Stimulated activated CD8-positive, alpha-beta memory T cell treated with anti-CD3 and anti-CD28 coated beads, Interleukin-7, amount 100 ng/mL, for 48 hours (primary cell): ENCODE measurements around the gene KLHL10.

Experiments used
- DNase-seq, 2 donors: peaks; one replicate each; pipeline ENCODE4 v3.0.0-alpha.2; 2020; ENCODE audit warnings: low read depth in 1 of 2; ENCODE audit errors: extremely low read depth in 1 of 2

KLHL10 gene

DNA sequence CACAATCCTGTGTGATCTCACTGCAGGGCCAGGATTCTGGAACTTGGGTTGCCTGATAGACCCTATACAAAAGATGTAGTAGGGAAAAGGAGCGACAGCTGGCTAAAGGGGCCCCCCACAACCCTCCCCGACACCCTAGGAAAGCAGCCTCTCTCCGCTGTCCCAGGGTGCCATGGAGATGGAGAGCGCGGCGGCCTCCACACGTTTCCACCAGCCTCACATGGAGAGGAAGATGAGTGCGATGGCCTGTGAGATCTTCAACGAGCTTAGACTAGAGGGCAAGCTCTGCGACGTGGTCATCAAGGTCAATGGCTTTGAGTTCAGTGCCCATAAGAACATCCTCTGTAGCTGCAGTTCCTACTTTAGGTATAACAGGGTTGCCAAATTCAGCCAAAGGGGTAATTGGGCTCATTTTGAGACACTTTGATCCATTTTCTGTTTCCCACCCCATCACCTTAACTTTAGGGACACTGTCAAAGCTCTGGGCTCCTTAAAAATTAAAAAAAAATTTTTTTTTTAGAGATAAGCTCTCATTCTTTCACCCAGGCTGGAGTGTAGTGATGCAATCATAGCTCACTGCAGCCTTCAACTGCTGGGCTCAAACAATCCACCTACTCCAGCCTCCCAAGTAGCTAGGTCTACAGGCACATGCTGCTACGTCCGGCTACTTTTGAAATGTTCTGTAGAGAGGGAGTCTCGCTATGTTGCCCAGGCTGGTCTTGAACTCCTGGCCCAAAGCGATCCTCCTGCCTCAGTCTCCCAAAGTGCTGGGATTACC is at the start of gene KLHL10:
TSS of gene KLHL10 (plus strand) at position 65 of the 778 bp plus-strand sequence. CDS start at position 173, 108 bp downstream.
- DNase-seq = no peak

DNA sequence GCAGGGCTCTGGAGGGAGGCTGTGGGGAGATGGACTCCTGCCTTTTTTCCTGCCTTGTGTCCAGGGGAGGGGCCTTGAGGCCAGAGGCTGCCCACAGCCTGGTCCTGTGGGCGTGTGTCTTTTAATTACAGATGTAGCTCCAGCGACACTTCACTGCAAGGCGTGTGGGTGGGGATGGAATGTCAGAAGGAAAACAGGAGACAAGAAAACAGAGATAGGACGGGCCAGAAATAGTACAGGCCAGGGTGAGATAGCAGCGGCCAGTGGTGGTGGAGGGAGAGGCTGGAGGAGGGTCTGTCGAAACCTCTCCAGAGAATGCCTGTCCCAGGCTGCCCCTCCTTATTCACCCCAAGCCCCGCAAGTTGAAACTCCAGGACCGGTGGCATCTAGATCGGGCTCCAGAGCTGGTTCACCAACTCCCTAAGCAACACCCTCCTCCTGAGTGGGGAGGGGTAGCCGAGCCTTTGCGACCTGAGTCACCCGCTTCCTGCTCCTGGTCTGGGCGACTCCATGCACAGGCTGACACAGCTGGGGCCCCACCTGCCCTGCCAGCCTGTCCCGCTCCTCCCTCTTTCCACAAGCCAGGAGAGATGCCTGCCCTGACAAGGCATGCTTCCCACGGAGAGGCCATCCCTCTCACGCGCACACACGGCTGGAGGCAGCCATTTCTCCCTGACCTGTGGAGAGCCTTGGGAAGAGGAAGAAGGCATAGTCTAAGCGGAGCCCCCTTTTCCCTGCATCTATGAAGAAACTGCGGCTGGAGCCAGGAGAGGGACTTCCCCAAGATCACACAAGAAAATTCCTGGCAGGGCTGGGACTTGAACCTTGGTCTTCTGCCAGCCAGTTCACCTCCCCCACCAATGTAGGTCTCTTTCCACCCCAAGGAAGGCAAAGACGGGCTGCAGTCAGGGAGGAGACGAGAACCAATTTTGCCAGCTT is 44.5 kb upstream of the KLHL10 start:
- DNase-seq = no peak

GRCh38 chr17:41793784-41794539 is 43.7 kb upstream of the KLHL10 start:
- no peak for DNase-seq

DNA sequence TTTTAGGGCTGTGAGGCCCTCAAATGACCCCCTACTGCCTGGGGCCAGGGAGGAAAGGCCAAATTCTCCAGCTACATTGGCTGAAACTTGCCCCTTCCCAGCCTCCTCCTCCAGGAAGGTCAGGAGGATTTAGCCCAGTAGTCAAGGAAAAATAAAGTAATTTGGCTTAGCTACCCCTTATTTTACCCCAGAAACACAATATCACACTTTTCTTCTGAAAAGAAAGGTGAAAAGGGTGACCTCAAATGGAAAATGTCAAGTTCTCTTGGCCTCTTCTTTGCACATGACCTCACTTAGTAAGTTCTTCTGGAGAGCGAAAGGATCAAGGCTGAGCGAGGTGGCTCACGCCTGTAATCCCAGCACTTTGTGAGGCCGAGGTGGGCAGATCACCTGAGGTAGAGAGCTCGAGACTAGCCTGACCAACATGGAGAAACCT is 43.1 kb upstream of the KLHL10 start:
- no peak for DNase-seq

GRCh38 chr17:41796121-41796895 is 41.3 kb upstream of the KLHL10 start:
- DNase-seq = no peak

DNA sequence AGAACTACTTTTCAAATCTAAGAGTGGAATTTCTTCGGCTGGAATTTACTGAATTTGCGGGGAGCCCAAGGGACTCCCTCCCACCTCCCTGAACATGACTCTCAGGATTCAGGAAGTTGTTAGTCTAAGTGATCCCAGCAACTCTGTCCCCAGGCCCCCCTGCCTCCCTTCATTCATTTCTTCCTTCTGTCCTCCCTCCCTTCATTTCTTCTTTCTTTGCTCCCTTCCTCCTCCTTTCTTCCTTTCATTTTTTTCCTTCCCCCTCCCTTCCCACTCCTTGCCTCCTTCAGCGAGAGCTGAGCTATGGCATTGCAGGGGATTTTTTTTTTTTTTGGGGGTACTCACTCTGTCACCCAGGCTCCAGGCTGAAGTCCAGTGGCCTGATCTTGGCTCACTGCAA is 40.2 kb upstream of the KLHL10 start:
- no peak for DNase-seq

GRCh38 chr17:41799366-41799765 is 38.3 kb upstream of the KLHL10 start:
- no peak for DNase-seq

GRCh38 chr17:41800601-41801373 is 36.8 kb upstream of the KLHL10 start:
- DNase-seq = no peak

- DNase-seq = peak; percentile 31 to 39
Measured at GRCh38 chr17:41801374-41802271, 36.0 kb upstream of the KLHL10 start.

DNA sequence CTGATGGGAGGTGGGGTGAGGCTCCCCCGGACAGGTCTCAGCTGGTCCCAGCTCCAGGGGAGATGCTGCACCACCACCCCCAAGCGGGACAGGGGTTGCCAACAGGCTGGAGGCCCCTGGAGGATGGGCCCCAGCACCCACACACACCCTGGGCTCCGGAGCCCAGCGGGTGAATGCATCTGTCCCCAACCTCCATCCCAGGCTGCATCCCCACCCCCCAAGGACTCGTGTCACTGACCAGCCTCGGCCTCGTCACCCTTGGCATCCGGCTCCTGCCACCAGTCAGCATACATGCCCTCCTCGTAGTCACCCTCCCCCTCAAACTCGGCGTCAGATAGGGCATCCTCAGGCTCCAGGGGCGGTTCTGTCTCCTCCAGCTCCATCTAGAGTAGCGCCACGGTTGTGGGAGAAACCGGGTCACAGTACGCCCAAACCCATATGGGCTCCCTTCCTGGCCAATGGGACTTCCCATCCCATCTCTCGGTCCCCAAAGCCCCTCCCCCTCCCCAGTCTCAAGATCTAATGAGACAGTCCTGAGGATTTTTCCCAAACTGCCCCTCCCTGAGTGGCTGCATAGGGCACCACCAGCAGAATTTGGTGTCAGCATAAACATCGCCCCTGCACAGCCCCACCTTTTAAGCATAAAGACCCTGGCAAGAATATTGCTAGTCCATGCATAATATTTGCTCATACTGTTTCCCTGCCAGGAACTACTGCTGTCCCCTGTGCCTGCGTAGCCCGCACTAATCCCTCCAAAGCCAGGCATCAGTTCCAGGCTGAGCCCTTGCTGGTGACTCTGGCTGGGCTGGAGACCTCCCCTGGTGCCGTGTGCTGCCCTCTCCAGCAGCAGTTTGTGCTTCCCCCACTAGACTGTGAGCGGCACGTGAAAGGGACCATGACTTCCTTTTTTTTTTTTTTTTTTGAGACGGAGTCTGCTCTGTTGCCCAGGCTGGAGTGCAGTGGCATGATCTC is 34.3 kb upstream of the KLHL10 start:
- no peak for DNase-seq

DNA sequence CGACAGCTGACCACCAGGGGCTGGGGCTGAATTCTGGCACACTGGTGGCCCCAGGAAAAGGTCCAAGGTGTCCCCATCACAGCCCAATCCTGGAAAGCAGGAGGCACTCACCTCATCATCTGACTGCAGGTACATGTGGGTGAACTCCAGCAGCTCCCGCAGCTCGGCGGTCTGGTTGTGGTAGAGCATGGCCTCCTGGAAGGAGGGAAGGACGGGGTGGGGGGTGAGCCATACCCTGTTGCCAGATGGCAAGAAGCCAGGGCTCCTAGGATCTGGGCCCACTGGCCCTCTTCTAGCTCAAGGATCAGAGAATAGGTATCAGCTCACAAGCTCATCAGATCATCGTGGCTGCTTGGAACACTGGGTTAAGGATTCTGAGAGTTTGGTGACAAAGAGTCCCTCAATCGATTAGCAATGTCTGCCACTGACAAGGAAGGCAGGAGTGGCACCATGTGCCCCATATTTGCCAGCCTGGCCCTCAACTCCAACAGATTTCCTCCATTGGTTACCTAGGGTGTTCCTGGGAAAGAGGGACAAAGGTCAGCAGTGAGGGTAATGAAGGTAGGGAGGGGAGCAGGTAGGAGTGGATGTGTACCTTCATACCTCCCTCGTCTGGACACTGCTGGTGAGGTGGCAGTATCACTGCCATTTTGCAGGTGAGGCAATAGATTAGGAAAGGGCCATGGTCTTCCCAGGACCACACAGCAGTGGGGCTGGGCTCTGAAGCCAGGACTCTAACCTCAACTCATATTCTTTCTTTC is 30.8 kb upstream of the KLHL10 start:
- no peak for DNase-seq

DNA sequence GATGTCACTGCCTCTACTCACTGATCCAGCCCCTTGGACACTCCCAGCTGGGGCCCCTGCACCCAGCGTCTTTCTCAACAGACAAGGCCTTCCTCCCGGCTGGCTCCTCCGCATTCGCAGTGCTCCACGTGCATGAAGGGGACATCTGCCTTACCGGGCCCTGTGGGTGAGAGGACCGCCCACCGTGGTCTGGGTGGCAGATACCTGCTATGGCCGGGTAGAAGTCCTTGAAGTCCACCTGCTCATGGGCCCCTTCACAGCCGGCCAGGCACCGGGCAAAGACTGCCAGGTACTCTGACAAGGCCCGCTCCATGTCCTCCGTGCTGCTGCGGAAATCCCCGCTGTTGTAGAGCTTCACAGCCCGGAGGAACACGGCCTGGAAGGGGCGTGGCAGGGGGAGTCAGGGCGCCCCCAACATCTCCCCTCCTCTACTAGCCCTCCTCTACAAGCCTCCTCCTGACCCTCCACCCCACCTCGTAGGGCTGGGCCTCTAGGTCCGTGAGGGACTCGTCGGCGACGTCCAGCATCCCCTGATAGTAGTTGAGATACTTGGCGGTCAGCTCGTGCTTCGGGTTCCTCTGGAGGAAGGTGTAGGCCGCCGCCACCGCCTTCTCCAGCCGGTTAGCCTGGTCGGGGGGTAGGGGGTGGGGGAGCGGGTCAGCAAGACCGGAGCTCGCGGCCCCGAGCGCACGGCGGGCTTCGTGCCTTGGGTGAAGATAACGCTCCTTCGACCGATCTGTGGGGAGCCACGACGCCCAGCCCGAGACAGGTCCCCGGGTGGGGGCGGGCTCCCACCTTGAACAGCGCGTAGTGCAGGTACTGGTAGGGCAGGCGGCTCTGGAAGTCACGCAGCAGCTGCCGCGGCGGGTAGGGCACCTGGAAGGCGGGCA is 26.7 kb upstream of the KLHL10 start:
- DNase-seq = no peak

DNA sequence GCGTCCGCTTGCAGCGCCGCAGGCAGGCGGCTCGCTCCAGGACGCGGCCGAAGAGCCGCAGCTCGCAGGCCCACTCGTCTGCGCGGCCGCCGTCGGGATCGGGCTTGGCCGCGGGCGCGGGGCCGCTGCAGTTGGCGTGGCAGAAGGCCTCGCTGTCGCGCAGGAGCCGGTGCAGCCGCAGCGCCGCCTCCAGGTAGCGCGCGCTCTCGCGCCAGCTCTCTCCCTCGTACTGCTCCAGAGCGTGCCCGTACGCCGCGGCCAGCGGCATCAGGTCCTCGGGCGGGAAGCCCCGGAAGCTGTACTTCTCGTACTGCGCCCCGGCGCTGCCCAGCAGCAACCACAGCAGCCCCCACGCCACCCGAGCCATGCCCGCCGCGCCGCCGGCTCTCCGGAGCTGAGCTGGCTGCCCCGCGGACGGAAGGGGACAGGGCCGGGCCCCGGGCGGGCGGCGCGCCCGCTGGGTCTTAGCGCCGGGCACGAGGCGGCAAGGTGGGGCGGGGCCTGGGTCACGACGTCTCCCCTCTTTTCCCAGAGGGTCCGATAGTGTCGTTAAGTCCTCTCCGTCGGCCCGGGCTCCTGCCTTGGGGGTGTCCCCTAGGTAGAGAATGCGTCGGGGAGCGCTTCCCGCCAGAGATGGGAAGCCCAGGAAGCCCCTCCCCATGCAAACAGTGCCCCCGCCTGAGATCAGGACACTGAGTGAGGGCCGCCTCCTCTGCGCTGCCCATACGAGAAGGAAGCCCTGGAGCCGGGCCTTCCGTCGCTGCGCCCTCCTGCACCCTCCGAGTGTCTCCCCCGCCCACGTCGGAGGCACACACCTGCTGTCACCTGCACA is 25.9 kb upstream of the KLHL10 start, which contains the start of gene P3H4:
TSS of gene P3H4 (minus strand) at position 401 of the 832 bp plus-strand sequence. CDS start at position 367, 34 bp downstream.
- DNase-seq = peak in 1 of 2 donors; percentile 41

- DNase-seq = no peak
Measured at GRCh38 chr17:41812381-41813151, 25.1 kb upstream of the KLHL10 start, which contains the start of gene FKBP10. FKBP10 (plus strand) TSS chr17:41813004; CDS start chr17:41813035, 31 bp downstream.
